ENCODE data around the gene SORCS2. TPM values are rescaled to one million over a fixed set of nuclear protein-coding genes. Genes with fewer than 3 reads are reported as not detected.

The SORCS2 gene
- polyA plus RNA-seq, 1 of the 3 experiments (the other 2 are of a cell fraction), result 1.6 TPM

DNA sequence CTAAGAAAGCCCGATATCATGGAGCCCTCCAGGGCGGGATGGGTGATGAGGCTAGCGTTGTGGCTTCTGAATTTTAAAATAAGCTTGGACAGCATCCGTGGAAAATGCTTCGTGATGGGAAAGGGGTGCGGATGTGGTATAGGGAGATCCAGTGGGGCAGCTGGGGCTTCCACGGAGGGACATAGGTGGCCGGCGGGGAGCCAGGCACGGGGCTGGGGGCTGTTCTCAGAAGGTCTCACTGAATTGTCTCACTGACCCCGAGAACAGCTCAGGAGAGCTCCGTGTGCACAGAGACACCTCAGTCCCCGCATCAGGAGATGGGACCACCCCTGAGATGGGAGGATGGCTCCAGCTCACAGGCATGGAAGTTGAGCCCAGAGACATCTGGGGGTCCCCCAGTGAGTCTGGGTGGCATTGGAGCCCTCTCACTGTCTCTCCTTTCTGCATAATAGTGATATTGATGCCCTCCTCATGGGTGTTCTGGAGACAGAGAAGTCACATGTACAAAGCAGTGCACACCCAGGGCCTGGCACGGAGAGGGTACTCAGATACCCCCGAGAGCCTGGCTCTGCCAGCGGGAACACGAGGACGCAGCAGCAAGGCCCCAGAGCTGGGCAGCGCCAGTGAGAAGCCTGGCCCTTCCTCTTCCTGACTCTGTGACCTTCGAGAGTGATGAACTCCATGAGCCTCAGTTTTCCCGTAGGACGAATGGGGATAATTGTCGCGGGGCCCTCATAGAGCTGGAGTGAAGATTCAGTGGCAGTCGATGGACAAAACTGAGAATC, 313.0 kb downstream of the SORCS2 start:
- Histone ChIP-seq H3K27ac (ENCODE audit: low read depth in 2 of 2, low read length in 1 of 2) (no peak overlapping the region), H3K4me2 (no peak overlapping the region), H3K4me1 (ENCODE audit: control insufficient read depth in 1 of 2, insufficient read depth in 2 of 2, low read depth in 1 of 2, low read length in 1 of 2) (peaks cover 0 to 7% of the 10 kb centered on the region in 2 experiments; a peak in 1 of 4 replicates), H3K9me3 (no peaks in the 10 kb centered on the region), H3K27me3 (ENCODE audit: insufficient read depth) (peaks cover 8% of the 10 kb centered on the region; the same call in 1 of the 2 replicates), H3K9ac (no peak overlapping the region), H3K36me3 (replicated peaks in 1 of 2; ENCODE audit: control insufficient read depth in 1 of 2, insufficient read depth in 2 of 2, low read length in 1 of 2) (no peaks in the 10 kb centered on the region), H3F3A (replicated peaks; ENCODE audit: insufficient read depth) (no peaks in the 10 kb centered on the region), H3K79me2 (ENCODE audit: insufficient read depth) (no peaks in the 10 kb centered on the region), H4K20me1 (ENCODE audit: insufficient read depth) (no peaks in the 10 kb centered on the region), H3K9me2 (no peaks in the 10 kb centered on the region), H3K4me3 (ENCODE audit: low read depth in 2 of 2, low read length in 1 of 2) (no peak overlapping the region), H2AFZ (ENCODE audit: low read depth) (no peak overlapping the region)
- TF ChIP-seq TCF12 (IDR thresholded peaks at IDR 0.05) (no peak), FOXM1 (IDR thresholded peaks at IDR 0.05; ENCODE audit: low read depth) (no peak), POLR2AphosphoS5 (IDR thresholded peaks at IDR 0.05; ENCODE audit: low read depth, low read length) (no peak), MXI1 (IDR thresholded peaks at IDR 0.05; ENCODE audit: low read depth, low read length) (no peak), RAD21 (IDR thresholded peaks at IDR 0.05; ENCODE audit: low read length) (no peak), RCOR1 (IDR thresholded peaks at IDR 0.05; ENCODE audit: low read length) (no peak), FOXJ3 (CRISPR knock-in tag; IDR thresholded peaks at IDR 0.05) (no peak), EP300 (IDR thresholded peaks at IDR 0.05; ENCODE audit: borderline replicate concordance in 1 of 2, low read depth in 1 of 2, low read length in 1 of 2) (no peak), TEAD4 (IDR thresholded peaks at IDR 0.05; ENCODE audit: borderline replicate concordance, insufficient read depth) (no peak), RFX5 (IDR thresholded peaks at IDR 0.05; ENCODE audit: low read length) (no peak), ELF1 (IDR thresholded peaks at IDR 0.05) (no peak), EZH2phosphoT487 (IDR thresholded peaks at IDR 0.05; ENCODE audit: borderline replicate concordance, low read depth) (no peak)
- TF ChIP-seq, protein P1, sequence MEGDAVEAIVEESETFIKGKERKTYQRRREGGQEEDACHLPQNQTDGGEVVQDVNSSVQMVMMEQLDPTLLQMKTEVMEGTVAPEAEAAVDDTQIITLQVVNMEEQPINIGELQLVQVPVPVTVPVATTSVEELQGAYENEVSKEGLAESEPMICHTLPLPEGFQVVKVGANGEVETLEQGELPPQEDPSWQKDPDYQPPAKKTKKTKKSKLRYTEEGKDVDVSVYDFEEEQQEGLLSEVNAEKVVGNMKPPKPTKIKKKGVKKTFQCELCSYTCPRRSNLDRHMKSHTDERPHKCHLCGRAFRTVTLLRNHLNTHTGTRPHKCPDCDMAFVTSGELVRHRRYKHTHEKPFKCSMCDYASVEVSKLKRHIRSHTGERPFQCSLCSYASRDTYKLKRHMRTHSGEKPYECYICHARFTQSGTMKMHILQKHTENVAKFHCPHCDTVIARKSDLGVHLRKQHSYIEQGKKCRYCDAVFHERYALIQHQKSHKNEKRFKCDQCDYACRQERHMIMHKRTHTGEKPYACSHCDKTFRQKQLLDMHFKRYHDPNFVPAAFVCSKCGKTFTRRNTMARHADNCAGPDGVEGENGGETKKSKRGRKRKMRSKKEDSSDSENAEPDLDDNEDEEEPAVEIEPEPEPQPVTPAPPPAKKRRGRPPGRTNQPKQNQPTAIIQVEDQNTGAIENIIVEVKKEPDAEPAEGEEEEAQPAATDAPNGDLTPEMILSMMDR (IDR thresholded peaks at IDR 0.05), result no peak
- TF ChIP-seq, protein P2, sequence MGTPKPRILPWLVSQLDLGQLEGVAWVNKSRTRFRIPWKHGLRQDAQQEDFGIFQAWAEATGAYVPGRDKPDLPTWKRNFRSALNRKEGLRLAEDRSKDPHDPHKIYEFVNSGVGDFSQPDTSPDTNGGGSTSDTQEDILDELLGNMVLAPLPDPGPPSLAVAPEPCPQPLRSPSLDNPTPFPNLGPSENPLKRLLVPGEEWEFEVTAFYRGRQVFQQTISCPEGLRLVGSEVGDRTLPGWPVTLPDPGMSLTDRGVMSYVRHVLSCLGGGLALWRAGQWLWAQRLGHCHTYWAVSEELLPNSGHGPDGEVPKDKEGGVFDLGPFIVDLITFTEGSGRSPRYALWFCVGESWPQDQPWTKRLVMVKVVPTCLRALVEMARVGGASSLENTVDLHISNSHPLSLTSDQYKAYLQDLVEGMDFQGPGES (IDR thresholded peaks at IDR 0.05; ENCODE audit: low read depth, low read length), result no peak
- TF ChIP-seq, protein P3, sequence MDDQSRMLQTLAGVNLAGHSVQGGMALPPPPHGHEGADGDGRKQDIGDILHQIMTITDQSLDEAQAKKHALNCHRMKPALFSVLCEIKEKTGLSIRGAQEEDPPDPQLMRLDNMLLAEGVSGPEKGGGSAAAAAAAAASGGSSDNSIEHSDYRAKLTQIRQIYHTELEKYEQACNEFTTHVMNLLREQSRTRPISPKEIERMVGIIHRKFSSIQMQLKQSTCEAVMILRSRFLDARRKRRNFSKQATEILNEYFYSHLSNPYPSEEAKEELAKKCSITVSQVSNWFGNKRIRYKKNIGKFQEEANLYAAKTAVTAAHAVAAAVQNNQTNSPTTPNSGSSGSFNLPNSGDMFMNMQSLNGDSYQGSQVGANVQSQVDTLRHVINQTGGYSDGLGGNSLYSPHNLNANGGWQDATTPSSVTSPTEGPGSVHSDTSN (IDR thresholded peaks at IDR 0.05), result no peak
- TF ChIP-seq, protein P4, sequence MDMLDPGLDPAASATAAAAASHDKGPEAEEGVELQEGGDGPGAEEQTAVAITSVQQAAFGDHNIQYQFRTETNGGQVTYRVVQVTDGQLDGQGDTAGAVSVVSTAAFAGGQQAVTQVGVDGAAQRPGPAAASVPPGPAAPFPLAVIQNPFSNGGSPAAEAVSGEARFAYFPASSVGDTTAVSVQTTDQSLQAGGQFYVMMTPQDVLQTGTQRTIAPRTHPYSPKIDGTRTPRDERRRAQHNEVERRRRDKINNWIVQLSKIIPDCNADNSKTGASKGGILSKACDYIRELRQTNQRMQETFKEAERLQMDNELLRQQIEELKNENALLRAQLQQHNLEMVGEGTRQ (IDR thresholded peaks at IDR 0.05; ENCODE audit: borderline replicate concordance, low read depth, low read length), result no peak
- TF ChIP-seq, protein P5, sequence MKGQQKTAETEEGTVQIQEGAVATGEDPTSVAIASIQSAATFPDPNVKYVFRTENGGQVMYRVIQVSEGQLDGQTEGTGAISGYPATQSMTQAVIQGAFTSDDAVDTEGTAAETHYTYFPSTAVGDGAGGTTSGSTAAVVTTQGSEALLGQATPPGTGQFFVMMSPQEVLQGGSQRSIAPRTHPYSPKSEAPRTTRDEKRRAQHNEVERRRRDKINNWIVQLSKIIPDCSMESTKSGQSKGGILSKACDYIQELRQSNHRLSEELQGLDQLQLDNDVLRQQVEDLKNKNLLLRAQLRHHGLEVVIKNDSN (IDR thresholded peaks at IDR 0.05; ENCODE audit: borderline replicate concordance, low read depth), result no peak
- POLR2A ChIA-PET, result no interaction called here
- 84% methylated on average over 20 of the region's 25 CpGs for WGBS (ENCODE audit: low lambda C conversion rate)
- no peak for DNase-seq
- CTCF ChIA-PET, result interaction anchor here (0.7 to 1.7 kb wide), 3 partner anchors 10 to 215 kb away, joined by 3 to 5 read pairs (median 3); no protein-coding TSS in a partner anchor

All from SK-N-SH (cell line).